HG02840 (cell line): ENCODE data around the gene PCDHGB7.
"Not testable (repeated sequence)": the region's sequence is repeated elsewhere in the genome, so short reads cannot be mapped to it uniquely, and the experiment has no call there.

ENCODE experiments used
- ATAC-seq: cut with Tn5 transposase; IDR thresholded peaks from one replicate; pipeline ENCODE4 v1.9.1; 2021; ENCODE audit warnings: mild to moderate bottlenecking, moderate library complexity, moderate number of reproducible peaks; ENCODE audit not compliant: unreplicated experiment, low FRiP score

PCDHGB7 gene

DNA sequence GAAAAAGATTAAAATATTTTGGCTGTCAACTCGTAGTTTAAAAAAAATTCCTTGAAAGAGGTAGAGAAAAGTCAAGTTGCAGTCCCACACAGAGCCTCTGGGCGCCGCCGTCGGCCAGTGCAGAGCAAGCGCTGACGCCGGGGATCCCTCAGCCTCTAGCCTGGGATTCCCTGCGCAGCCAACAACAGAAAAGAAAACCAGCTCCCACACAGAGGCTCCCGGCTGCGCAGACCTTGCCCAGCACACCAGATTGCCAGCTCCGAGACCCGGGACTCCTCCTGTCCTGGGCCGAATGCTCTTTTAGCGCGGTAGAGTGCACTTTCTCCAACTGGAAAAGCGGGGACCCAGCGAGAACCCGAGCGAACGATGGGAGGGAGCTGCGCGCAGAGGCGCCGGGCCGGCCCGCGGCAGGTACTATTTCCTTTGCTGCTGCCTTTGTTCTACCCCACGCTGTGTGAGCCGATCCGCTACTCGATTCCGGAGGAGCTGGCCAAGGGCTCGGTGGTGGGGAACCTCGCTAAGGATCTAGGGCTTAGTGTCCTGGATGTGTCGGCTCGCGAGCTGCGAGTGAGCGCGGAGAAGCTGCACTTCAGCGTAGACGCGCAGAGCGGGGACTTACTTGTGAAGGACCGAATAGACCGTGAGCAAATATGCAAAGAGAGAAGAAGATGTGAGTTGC lies at the start of gene PCDHGB7:
Gene PCDHGB7 (plus strand): TSS at position 184 of the 679 bp plus-strand sequence. CDS start 183 bp downstream, at position 367.
- not testable (repeated sequence) for ATAC-seq

DNA sequence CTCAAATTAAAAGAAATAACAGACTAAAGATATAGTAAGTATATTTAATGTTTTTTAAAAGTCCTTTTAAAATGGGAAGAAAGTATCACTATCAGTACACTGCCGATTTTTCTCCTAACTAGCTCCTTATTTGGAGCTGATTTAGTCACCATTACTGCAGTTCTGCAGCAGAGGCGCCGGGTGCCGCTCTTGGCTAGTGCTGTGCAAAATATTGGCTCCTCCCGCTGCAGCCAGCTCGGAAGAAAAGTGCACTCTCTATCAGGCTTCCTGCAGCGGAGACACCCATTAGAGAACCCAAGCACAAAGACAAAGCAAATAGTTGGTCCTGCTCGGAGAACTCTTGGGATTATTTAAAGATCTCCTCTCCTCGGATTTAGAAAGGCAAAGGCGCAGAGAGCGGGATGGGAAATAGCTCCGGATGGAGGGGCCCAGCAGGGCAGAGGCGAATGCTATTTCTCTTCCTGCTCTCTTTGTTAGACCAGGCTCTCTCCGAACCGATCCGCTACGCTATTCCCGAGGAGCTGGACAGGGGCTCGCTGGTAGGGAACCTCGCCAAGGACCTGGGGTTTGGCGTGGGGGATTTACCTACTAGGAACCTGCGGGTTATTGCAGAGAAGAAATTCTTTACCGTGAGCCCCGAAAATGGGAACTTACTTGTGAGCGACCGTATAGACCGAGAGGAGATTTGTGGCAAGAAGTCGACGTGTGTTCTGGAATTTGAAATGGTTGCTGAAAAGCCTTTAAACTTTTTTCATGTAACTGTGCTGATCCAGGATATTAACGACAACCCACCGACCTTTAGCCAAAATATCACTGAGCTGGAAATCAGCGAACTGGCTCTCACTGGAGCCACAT lies 47.3 kb upstream of the PCDHGB7 start, which contains the start of gene PCDHGB3:
Gene PCDHGB3 (plus strand): TSS at position 249 of the 855 bp plus-strand sequence. CDS start 153 bp downstream, at position 402.
- ATAC-seq, result no peak

DNA sequence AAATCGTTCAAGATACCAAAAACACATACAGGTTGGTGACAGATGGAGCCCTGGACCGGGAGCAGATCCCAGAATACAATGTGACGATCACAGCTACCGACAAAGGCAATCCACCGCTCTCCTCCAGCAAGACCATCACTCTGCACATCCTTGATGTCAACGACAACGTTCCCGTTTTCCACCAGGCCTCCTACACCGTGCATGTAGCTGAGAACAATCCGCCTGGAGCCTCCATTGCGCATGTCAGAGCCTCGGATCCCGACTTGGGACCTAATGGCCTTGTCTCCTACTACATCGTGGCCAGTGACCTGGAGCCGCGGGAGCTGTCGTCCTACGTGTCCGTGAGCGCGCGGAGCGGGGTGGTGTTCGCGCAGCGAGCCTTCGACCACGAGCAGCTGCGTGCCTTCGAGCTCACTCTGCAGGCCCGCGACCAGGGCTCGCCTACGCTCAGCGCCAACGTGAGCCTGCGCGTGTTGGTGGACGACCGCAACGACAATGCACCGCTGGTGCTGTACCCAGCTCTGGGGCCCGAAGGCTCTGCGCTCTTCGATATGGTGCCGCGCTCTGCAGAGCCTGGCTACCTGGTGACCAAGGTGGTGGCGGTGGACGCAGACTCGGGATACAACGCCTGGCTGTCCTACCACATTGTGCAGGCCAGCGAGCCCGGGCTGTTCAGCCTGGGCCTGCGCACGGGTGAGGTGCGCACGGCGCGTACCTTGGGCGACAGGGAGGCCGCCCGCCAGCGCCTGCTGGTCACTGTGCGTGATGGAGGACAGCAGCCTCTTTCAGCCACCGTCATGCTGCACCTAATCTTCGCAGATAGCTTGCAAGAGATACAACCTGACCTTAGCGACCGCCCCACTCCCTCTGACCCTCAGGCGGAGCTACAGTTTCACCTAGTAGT lies 45.7 kb upstream of the PCDHGB7 start:
- no peak for ATAC-seq

DNA sequence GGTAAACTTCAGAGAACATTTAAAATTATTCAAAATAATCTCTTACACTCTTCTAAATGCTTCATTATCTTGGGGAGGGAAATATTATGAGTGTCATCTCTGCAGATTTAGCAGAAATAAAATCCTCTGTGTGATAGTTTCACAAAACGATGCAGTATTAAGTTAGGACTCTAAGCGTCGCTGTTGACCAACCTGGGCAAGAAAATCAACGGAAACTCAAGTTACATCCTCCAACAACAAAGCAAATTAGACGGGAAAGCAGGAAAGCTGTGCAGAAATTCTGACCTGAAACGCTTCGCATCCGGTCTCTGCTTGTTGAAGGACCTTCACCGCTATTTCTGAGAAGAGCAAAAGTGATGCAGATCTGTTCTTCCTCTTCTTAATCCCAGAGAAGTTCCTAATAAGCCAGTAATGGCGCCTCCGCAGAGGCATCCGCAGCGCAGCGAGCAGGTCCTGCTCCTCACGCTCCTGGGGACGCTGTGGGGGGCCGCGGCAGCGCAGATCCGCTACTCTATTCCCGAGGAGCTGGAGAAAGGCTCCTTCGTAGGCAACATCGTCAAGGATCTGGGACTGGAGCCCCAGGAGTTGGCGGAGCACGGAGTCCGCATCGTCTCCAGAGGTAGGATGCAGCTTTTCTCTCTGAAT lies 43.7 kb upstream of the PCDHGB7 start, which contains the start of gene PCDHGA6:
Gene PCDHGA6 (plus strand): TSS at position 219 of the 645 bp plus-strand sequence. CDS start 193 bp downstream, at position 412.
- no peak for ATAC-seq

DNA sequence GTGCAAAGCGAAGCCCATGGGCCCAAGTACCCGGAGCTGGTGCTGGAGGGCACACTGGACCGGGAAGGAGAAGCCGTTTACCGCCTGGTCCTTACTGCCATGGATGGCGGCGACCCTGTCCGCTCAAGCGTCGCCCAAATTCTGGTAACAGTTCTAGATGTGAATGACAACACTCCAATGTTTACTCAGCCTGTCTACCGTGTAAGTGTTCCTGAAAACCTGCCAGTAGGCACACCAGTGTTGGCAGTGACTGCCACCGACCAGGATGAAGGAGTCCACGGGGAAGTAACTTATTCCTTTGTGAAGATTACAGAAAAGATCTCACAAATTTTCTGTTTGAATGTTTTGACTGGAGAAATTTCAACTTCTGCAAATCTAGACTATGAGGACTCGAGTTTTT lies 42.9 kb upstream of the PCDHGB7 start:
- no peak for ATAC-seq

DNA sequence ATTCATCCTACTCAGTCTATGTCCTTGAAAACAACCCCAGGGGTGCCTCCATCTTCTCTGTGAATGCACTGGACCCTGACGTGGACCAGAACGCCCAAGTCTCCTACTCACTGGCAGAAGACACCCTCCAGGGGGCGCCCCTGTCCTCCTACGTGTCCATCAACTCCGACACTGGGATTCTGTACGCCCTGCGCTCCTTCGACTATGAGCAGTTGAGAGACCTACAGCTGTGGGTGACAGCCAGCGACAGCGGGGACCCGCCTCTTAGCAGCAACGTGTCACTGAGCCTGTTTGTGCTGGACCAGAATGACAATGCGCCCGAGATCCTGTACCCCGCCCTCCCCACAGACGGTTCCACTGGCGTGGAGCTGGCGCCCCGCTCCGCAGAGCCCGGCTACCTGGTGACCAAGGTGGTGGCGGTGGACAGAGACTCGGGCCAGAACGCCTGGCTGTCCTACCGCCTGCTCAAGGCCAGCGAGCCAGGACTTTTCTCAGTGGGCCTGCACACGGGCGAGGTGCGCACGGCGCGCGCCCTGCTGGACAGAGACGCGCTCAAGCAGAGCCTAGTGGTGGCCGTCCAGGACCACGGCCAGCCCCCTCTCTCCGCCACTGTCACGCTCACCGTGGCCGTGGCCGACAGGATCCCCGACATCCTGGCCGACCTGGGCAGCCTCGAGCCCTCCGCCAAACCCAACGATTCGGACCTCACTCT lies 41.9 kb upstream of the PCDHGB7 start:
- not testable (repeated sequence) for ATAC-seq

DNA sequence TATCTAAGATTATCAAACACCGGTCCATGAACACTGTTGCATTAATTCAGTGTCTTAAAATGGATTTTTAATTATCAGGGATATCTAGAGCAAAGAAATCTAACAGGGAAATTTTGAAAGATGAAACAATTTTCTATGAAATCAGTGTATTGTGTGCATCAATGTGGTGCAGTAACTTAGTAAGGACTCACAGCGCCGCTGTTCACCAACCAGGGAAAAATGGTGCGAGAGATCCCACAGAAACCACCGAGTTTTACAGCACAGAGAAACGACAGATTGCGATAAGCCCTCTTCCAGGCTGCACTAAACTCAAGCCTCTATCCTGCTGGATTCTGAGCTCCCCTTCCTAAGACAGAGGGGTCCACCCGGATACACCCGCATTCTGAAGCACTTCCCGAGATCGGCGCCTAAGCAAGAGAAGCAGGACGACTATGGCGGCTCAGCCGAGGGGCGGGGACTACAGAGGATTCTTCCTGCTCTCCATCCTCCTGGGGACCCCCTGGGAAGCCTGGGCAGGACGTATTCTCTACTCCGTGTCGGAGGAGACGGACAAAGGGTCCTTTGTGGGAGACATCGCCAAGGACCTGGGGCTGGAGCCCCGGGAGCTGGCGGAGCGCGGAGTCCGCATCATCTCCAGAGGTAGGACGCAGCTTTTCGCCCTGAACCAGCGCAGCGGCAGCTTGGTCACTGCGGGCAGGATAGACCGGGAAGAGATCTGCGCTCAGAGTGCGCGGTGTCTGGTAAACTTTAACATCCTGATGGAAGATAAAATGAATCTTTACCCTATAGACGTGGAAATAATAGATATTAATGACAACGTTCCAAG lies 34.8 kb upstream of the PCDHGB7 start, which contains the start of gene PCDHGA7:
Gene PCDHGA7 (plus strand): TSS at position 274 of the 826 bp plus-strand sequence. CDS start 158 bp downstream, at position 432.
- ATAC-seq, result no peak

DNA sequence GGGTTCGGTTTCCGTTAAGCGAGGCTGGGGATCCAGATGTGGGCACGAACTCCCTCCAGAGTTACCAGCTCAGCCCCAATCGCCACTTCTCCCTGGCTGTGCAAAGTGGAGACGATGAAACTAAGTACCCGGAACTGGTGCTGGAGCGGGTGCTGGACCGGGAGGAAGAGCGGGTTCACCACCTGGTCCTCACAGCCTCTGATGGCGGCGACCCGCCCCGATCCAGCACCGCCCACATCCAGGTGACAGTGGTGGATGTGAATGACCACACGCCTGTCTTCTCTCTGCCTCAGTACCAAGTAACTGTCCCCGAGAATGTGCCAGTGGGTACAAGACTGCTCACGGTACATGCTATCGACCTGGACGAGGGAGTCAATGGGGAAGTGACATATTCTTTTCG lies 34.1 kb upstream of the PCDHGB7 start:
- no peak for ATAC-seq

DNA sequence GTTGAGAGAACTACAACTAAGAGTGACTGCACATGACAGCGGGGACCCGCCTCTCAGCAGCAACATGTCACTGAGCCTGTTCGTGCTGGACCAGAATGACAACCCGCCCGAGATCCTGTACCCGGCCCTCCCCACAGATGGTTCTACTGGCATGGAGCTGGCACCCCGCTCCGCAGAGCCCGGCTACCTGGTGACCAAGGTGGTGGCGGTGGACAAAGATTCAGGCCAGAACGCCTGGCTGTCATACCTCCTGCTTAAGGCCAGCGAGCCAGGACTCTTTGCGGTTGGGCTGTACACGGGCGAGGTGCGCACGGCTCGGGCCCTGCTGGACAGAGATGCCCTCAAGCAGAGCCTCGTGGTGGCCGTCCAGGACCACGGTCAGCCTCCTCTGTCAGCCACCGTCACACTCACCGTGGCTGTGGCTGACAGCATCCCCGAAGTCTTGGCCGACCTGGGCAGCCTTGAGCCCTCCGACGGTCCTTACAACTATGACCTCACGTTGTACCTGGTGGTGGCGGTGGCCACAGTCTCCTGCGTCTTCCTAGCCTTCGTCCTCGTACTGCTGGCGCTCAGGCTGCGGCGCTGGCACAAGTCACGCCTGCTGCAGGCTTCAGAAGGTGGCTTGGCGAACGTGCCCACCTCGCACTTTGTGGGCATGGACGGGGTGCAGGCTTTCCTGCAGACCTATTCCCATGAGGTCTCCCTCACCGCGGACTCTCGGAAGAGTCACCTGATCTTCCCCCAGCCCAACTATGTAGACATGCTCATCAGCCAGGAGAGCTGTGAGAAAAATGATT lies 32.8 kb upstream of the PCDHGB7 start:
- no peak for ATAC-seq

DNA sequence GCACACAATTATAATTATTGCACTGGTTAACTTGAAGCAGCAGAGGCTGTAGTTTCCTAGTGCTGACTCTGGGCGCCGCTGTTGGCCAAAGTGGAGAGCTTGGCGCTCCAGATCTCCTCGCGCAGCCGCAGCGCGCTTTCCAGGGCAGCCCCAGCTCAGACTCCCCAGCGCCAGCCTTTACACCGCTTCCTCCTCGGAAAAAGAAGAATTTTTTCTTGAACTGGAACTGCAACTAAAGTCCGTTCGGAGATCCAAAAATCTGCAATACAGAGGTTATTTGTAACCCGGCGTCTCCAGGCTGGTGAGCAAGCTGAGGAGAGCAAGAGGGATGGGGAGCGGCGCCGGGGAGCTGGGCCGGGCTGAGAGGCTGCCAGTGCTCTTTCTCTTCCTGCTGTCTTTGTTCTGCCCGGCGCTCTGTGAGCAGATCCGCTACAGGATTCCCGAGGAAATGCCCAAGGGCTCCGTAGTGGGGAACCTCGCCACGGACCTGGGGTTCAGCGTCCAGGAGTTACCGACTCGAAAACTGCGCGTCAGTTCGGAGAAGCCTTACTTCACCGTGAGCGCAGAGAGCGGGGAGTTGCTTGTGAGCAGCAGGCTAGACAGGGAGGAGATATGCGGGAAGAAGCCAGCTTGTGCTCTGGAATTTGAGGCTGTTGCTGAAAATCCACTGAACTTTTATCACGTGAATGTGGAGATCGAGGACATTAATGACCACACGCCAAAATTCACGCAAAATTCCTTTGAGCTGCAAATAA lies 29.7 kb upstream of the PCDHGB7 start, which contains the start of gene PCDHGB4:
Gene PCDHGB4 (plus strand): TSS at position 142 of the 755 bp plus-strand sequence. CDS start 187 bp downstream, at position 329.
- not testable (repeated sequence) for ATAC-seq

DNA sequence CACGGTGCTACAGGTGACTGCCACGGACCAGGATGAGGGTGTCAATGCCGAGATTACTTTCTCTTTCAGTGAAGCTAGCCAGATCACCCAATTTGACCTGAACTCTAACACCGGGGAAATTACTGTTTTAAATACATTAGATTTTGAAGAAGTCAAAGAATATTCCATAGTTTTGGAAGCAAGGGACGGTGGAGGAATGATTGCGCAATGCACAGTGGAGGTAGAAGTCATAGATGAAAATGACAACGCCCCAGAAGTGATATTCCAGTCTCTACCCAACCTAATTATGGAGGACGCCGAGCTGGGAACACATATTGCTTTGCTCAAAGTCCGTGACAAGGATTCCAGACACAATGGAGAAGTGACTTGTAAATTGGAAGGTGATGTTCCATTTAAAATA lies 28.8 kb upstream of the PCDHGB7 start:
- ATAC-seq, result no peak

DNA sequence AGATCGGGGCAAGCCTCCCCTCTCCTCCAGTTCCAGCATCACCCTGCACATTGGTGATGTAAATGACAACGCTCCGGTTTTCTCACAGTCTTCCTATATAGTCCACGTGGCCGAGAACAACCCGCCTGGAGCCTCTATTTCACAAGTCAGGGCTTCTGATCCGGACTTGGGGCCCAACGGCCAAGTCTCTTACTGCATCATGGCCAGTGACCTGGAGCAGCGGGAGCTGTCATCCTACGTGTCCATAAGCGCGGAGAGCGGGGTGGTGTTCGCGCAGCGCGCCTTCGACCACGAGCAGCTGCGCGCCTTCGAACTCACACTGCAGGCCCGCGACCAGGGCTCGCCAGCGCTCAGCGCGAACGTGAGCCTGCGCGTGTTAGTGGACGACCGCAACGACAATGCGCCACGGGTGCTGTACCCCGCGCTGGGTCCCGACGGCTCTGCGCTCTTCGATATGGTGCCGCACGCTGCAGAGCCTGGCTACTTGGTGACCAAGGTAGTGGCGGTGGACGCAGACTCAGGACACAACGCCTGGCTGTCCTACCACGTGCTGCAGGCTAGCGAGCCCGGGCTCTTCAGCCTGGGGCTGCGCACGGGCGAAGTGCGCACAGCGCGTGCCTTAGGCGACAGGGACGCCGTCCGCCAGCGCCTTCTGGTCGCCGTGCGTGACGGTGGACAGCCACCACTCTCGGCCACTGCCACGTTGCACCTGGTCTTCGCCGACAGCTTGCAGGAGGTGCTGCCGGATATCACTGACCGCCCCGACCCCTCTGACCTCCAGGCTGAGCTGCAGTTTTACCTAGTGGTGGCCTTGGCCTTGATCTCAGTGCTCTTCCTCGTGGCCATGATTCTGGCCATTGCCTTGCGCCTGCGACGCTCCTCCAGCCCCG lies 28.1 kb upstream of the PCDHGB7 start:
- no peak for ATAC-seq

DNA sequence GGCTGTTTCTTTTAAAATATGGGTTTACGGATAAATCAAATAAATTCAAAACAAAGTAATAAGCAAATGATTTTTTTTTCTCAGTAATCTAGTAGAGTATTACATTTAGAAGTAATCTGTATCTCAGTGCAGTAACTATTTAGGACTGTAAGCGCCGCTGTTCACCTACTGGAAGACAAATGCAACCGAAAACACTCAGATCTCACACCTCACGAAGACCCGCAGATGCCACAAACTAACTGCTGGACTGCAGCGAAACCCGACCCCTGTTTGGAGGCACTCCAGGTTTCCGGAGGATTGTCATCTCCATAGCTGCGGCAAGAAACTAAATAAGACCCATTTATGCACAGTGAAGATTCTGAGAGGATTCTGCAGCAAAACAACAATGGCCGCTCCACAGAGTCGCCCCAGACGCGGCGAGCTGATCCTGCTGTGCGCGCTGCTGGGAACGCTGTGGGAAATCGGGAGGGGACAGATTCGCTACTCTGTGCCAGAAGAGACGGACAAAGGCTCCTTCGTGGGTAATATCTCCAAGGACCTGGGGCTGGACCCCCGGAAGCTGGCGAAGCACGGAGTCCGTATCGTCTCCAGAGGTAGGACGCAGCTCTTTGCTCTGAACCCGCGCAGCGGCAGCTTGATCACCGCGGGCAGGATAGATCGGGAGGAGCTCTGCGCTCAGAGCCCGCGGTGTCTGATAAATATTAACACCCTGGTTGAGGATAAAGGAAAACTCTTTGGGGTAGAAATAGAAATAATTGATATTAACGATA lies 24.9 kb upstream of the PCDHGB7 start, which contains the start of gene PCDHGA8:
Gene PCDHGA8 (plus strand): TSS at position 205 of the 770 bp plus-strand sequence. CDS start 181 bp downstream, at position 386.
- no peak for ATAC-seq

DNA sequence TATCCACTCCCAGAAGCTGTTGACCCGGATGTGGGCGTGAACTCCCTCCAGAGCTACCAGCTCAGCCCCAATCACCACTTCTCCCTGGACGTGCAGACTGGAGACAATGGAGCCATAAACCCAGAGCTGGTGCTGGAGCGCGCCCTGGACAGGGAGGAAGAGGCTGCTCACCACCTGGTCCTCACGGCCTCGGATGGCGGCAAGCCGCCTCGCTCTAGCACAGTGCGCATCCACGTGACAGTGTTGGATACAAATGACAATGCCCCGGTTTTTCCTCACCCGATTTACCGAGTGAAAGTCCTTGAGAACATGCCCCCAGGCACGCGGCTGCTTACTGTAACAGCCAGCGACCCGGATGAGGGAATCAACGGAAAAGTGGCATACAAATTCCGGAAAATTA lies 24.2 kb upstream of the PCDHGB7 start:
- no peak for ATAC-seq
